SU-DHL-6 (cell line): Measurements from ENCODE around the gene GRIA1.

Experiments
- H2AFZ ChIP-seq: fragments of 200-600 bp; sonication (generic); 2 replicates; pipeline ENCODE4 v1.6.1; 2014; ENCODE audit warnings: low read depth, mild to moderate bottlenecking, moderate library complexity, mixed read lengths, antibody characterized with exemption, low read length; ENCODE audit not compliant: severe bottlenecking
- H3F3A ChIP-seq: fragments of 200-600 bp; shearing (Covaris generic); 2 replicates; pipeline ENCODE4 v1.6.0; 2016; ENCODE audit warnings: antibody characterized with exemption, mild to moderate bottlenecking; ENCODE audit not compliant: insufficient read depth
- H3K27ac ChIP-seq: fragments of 200-600 bp; sonication (generic); 2 replicates; pipeline ENCODE4 v1.5.1; 2016; ENCODE audit warnings: low read depth, mild to moderate bottlenecking, low read length, moderate library complexity, mixed read lengths
- H3K27me3 ChIP-seq: fragments of 200-600 bp; sonication (generic), shearing (Covaris generic); 2 replicates; pipeline ENCODE4 v1.6.0; 2014; ENCODE audit warnings: mild to moderate bottlenecking, low read length
- H3K36me3 ChIP-seq: fragments of 200-600 bp; sonication (generic); 2 replicates; pipeline ENCODE4 v1.6.1; 2014; ENCODE audit warnings: mild to moderate bottlenecking, low read length, mixed read lengths
- H3K4me2 ChIP-seq: fragments of 300-600, 200-600 bp; shearing (Covaris generic), sonication (generic); 2 replicates; pipeline ENCODE4 v1.6.0; 2014; ENCODE audit warnings: low read length, low read depth, mild to moderate bottlenecking; ENCODE audit not compliant: poor library complexity, severe bottlenecking
- H3K4me3 ChIP-seq: fragments of 200-600 bp; sonication (generic); 2 replicates; pipeline ENCODE4 v1.5.1; 2014; ENCODE audit warnings: antibody characterized with exemption, low read length, mild to moderate bottlenecking, mixed read lengths; ENCODE audit not compliant: insufficient read depth, poor library complexity, severe bottlenecking
- H3K79me2 ChIP-seq: fragments of 200-600 bp; sonication (generic); 2 replicates; pipeline ENCODE4 v1.6.1; 2014; ENCODE audit warnings: mild to moderate bottlenecking, low read length, moderate library complexity; ENCODE audit not compliant: insufficient read depth
- H3K9ac ChIP-seq: fragments of 200-600 bp; sonication (generic); 2 replicates; pipeline ENCODE4 v1.7.0; 2014; ENCODE audit warnings: mild to moderate bottlenecking, low read length
- H3K9me2 ChIP-seq: fragments of 200-600 bp; sonication (generic); replicated peaks from 2 replicates; pipeline ENCODE4 v1.6.1; 2014; ENCODE audit warnings: low read length; ENCODE audit not compliant: insufficient read depth
- H3K9me3 ChIP-seq: fragments of 200-600 bp; sonication (generic); 2 replicates; pipeline ENCODE4 v1.6.1; 2014; ENCODE audit warnings: low read length, mixed read lengths; ENCODE audit not compliant: insufficient read depth
- H4K20me1 ChIP-seq: fragments of 200-600 bp; sonication (generic); 2 replicates; pipeline ENCODE4 v1.6.1; 2014; ENCODE audit warnings: low read depth, mild to moderate bottlenecking, antibody characterized with exemption, low read length, moderate library complexity, mixed read lengths
- CTCF ChIP-seq: fragments of 200-600 bp; sonication (generic); IDR thresholded peaks from one replicate; pipeline ENCODE4 v1.5.1; 2017; ENCODE audit warnings: antibody characterized with exemption, mild to moderate bottlenecking, low read length, moderate library complexity; ENCODE audit not compliant: insufficient read depth, poor library complexity, severe bottlenecking
- EZH2phosphoT487 ChIP-seq: fragments of 200-600 bp; sonication (generic), shearing (Covaris generic); conservative IDR thresholded peaks from 2 replicates; pipeline ENCODE4 v1.6.1; 2018; ENCODE audit warnings: mild to moderate bottlenecking, antibody characterized with exemption, low read length, moderate library complexity, mixed read lengths

The GRIA1 gene

DNA sequence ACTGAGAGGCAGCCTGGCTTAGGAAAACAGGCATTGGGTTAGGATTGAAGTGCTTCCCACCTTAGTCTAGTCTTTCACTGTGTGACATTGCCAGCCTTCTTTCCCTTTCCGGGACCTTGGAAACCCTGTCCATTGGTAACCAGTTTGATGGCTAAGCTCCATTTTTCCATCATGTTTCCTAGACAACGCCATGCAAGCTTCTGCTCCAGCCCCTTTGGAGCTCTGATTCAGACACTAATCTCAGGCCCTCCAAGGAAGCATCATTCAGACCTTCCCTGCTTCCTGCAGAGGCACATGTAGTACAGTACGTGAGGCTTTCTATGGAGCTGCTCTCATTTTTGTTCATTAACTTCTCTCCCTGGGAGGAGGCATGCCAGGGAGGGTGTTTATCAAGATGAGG lies 68.5 kb downstream of the GRIA1 start:
- Histone ChIP-seq H4K20me1 (no peaks in the 10 kb centered on the region), H3K27me3 (no peaks in the 10 kb centered on the region), H3K4me2 (no peak overlapping the region), H2AFZ (no peak overlapping the region), H3K9ac (no peak overlapping the region), H3K36me3 (no peaks in the 10 kb centered on the region), H3K4me3 (no peak overlapping the region), H3K9me3 (no peaks in the 10 kb centered on the region), H3K9me2 (no peaks in the 10 kb centered on the region), H3K79me2 (no peaks in the 10 kb centered on the region), H3F3A (no peaks in the 10 kb centered on the region), H3K27ac (no peak overlapping the region)
- TF ChIP-seq EZH2phosphoT487 (no peak), CTCF (no peak)

- no peaks in the 10 kb centered on the region for H3K79me2 ChIP-seq
Measured at GRCh38 chr5:153559926-153560325, 69.5 kb downstream of the GRIA1 start.

GRCh38 chr5:153562189-153562588 lies 71.7 kb downstream of the GRIA1 start:
- H3F3A ChIP-seq: no peaks in the 10 kb centered on the region
- no peaks in the 10 kb centered on the region for H3K36me3 ChIP-seq
- no peaks in the 10 kb centered on the region for H3K9me2 ChIP-seq
- no peak overlapping the region for H3K9ac ChIP-seq
- no peak overlapping the region for H3K4me2 ChIP-seq
- no peaks in the 10 kb centered on the region for H3K9me3 ChIP-seq
- TF ChIP-seq CTCF: no peak
- TF ChIP-seq EZH2phosphoT487: no peak
- H3K79me2 ChIP-seq: no peaks in the 10 kb centered on the region
- no peak overlapping the region for H3K4me3 ChIP-seq
- H3K27ac ChIP-seq: no peak overlapping the region
- H4K20me1 ChIP-seq: no peaks in the 10 kb centered on the region
- no peak overlapping the region for H2AFZ ChIP-seq
- no peaks in the 10 kb centered on the region for H3K27me3 ChIP-seq

More at GRCh38 chr5:153559926-153560325, 69.5 kb downstream of the GRIA1 start:
- Histone ChIP-seq H3K36me3 (no peaks in the 10 kb centered on the region), H3K4me3 (no peak overlapping the region), H4K20me1 (no peaks in the 10 kb centered on the region), H3K9me2 (no peaks in the 10 kb centered on the region), H3K9ac (no peak overlapping the region), H3K4me2 (no peak overlapping the region), H2AFZ (no peak overlapping the region), H3K9me3 (no peaks in the 10 kb centered on the region), H3F3A (no peaks in the 10 kb centered on the region), H3K27me3 (no peaks in the 10 kb centered on the region), H3K27ac (no peak overlapping the region)
- no peak for TF ChIP-seq EZH2phosphoT487
- TF ChIP-seq CTCF: no peak

GRCh38 chr5:153565822-153566221 lies 75.4 kb downstream of the GRIA1 start:
- Histone ChIP-seq H3K9ac (no peak overlapping the region), H3K36me3 (no peaks in the 10 kb centered on the region), H3F3A (no peaks in the 10 kb centered on the region), H3K4me3 (no peak overlapping the region), H3K79me2 (no peaks in the 10 kb centered on the region), H3K9me2 (no peaks in the 10 kb centered on the region), H2AFZ (no peak overlapping the region), H4K20me1 (no peaks in the 10 kb centered on the region), H3K27ac (no peak overlapping the region), H3K9me3 (no peaks in the 10 kb centered on the region), H3K4me2 (no peak overlapping the region), H3K27me3 (no peaks in the 10 kb centered on the region)
- TF ChIP-seq EZH2phosphoT487: no peak
- TF ChIP-seq CTCF: no peak
